HEK293T (cell line): ENCODE results near the gene MYDGF.

Experiments used
- ARNT ChIP-seq: fragments of 450-650 bp; IDR thresholded peaks from 2 replicates; pipeline ENCODE4 v1.6.1; 2017; ENCODE audit warnings: mild to moderate bottlenecking
- BHLHE40 ChIP-seq: fragments of 450-650 bp; IDR thresholded peaks from 2 replicates; pipeline ENCODE4 v1.6.1; 2016; ENCODE audit warnings: mild to moderate bottlenecking, moderate library complexity, borderline replicate concordance
- ELF4 ChIP-seq: fragments of 450-650 bp; IDR thresholded peaks from 2 replicates; pipeline ENCODE4 v1.6.1; 2017; ENCODE audit warnings: antibody characterized with exemption
- FOXA1 ChIP-seq: fragments of 450-650 bp; IDR thresholded peaks from 2 replicates; pipeline ENCODE4 v1.6.1; 2016; ENCODE audit warnings: mild to moderate bottlenecking
- FOXM1 ChIP-seq: fragments of 450-650 bp; IDR thresholded peaks from 2 replicates; pipeline ENCODE4 v1.6.1; 2017; ENCODE audit warnings: mild to moderate bottlenecking, borderline replicate concordance
- HDGF ChIP-seq: fragments of 450-650 bp; IDR thresholded peaks from 2 replicates; pipeline ENCODE4 v1.6.1; 2017; ENCODE audit warnings: antibody characterized with exemption, borderline replicate concordance
- LEF1 ChIP-seq: fragments of 450-650 bp; IDR thresholded peaks from 2 replicates; pipeline ENCODE4 v1.6.1; 2017; ENCODE audit warnings: mild to moderate bottlenecking, borderline replicate concordance
- SP1 ChIP-seq: fragments of 450-650 bp; IDR thresholded peaks from 2 replicates; pipeline ENCODE4 v1.6.1; 2017
- SUZ12 ChIP-seq: fragments of 450-650 bp; IDR thresholded peaks from 2 replicates; pipeline ENCODE4 v1.6.1; 2016; ENCODE audit warnings: mild to moderate bottlenecking
- TARDBP ChIP-seq: fragments of 450-650 bp; IDR thresholded peaks from 2 replicates; pipeline ENCODE4 v1.6.1; 2016
- ZNF384 ChIP-seq: fragments of 450-650 bp; IDR thresholded peaks from 2 replicates; pipeline ENCODE4 v1.6.1; 2016
- TF ChIP-seq, protein P1 (sequence below): fragments of 450-650 bp; IDR thresholded peaks from 2 replicates; pipeline ENCODE4 v1.6.1; 2016

- TF ChIP-seq SUZ12 = no peak
- TF ChIP-seq ZNF384 = no peak
- no peak for TF ChIP-seq LEF1
- TF ChIP-seq ELF4 = no peak
- TF ChIP-seq FOXM1 = no peak
- TF ChIP-seq ARNT = no peak
- no peak for TF ChIP-seq SP1
- TF ChIP-seq, protein P1, sequence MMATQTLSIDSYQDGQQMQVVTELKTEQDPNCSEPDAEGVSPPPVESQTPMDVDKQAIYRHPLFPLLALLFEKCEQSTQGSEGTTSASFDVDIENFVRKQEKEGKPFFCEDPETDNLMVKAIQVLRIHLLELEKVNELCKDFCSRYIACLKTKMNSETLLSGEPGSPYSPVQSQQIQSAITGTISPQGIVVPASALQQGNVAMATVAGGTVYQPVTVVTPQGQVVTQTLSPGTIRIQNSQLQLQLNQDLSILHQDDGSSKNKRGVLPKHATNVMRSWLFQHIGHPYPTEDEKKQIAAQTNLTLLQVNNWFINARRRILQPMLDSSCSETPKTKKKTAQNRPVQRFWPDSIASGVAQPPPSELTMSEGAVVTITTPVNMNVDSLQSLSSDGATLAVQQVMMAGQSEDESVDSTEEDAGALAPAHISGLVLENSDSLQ = no peak
- TF ChIP-seq TARDBP = no peak
- no peak for TF ChIP-seq HDGF
- no peak for TF ChIP-seq BHLHE40
- TF ChIP-seq FOXA1 = no peak
Observed at GRCh38 chr19:4618019-4618418, 52.1 kb downstream of the MYDGF start.
